ENCODE results near the gene CD52. TPM values are rescaled to one million over a fixed set of nuclear protein-coding genes. Genes with fewer than 3 reads are reported as not detected.

CD52 gene
- total and polyA plus RNA-seq, 2 of the 13 experiments (the other 11 are each of a cell fraction or from before 2014, with no cell fraction given): 0.32 TPM; not detected in 1

DNA sequence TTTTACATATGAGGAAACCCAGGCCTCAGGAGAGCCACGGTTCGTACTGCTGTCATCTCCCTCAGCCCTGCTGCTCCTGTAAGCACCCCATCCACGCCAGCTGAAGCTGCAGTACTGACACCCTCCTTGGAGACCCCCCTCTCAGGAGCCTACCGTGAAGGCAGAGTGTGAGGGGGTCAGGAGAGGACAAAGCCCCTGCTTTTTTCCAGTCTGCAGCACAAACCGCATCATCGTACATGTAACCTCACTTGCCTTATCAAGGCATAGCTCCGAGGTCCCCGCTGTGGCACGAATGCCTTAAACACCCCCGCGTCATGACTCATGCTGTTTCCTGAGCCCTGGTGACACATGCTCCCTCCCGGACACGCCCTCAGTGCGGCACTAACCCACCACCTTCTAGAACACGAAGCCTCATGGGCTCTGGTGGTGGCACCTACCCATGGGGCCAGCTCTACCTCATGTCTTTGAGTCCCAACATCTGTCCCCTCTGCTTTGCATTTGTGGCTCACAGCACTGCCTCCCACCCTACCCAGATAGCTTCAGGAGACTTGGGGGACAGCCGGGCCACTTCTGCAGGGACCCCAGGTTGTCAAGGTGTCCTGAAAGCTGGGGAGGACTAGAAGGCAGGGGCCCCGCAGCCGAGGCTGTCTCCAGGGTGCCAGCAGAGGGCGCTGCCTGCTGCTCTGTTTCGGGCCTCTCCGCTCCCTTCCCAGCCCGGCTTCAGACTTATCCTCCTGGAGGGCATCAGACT, 33.0 kb upstream of the CD52 start:
- Histone ChIP-seq H3K9ac (ENCODE audit: insufficient read depth, low read depth, low read length) (no peak overlapping the region), H3K4me2 (ENCODE audit: low read depth, low read length) (no peak overlapping the region), H3K27ac (ENCODE audit: extremely low read length, insufficient read depth, low read length) (no peak overlapping the region), H2AFZ (ENCODE audit: low read length) (no peak overlapping the region), H3K79me2 (ENCODE audit: insufficient read depth, low read length) (no peaks in the 10 kb centered on the region), H3K4me1 (ENCODE audit: insufficient read depth, low read length) (peaks cover 12% of the 10 kb centered on the region), H3K9me3 (ENCODE audit: low read length) (no peaks in the 10 kb centered on the region), H3K36me3 (replicated peaks in 1 of 2; ENCODE audit: control insufficient read depth in 1 of 2, insufficient read depth in 2 of 2, low read length in 2 of 2) (no peaks in the 10 kb centered on the region; a peak in 1 of 5 replicates), H3K27me3 (ENCODE audit: control insufficient read depth in 1 of 2, insufficient read depth in 2 of 2, low read length in 2 of 2) (no peaks in the 10 kb centered on the region), H3K4me3 (replicated peaks in 1 of 3; ENCODE audit: insufficient read depth in 1 of 3, low read depth in 2 of 3, low read length in 3 of 3) (no peak overlapping the region), H4K20me1 (ENCODE audit: insufficient read depth, low read length) (no peaks in the 10 kb centered on the region)
- FAIRE-seq: no peak
- peak; percentile 79 for ATAC-seq
- WGBS (ENCODE audit: low lambda C conversion rate): 75% methylated on average over 14 of the region's 22 CpGs
- CTCF ChIA-PET (ENCODE audit: low intra/inter-chr PET ratio, low total read pairs): interaction anchor here (1.2 to 3.4 kb wide), 5 partner anchors 37 to 132 kb away, joined by 3 to 51 read pairs (median 22); no protein-coding TSS in a partner anchor
- intact Hi-C loops (cut with micrococcal nuclease; ENCODE audit: unreplicated experiment) (loop anchor here (1.0 kb wide), 4 partner anchors 37 to 133 kb away; no protein-coding TSS in a partner anchor), in situ Hi-C loops (cut with HindIII; ENCODE audit: extremely low pct_ligation_motif_present, low pct_unique_long_range_greater_than_20kb) (loop anchor here (5.0 kb wide), 3 partner anchors 38 to 108 kb away; no protein-coding TSS in a partner anchor)
- POLR2A ChIA-PET: no interaction called here
- peak; percentile 44 for DNase-seq (ENCODE audit: low spot score)
- BruUV-seq (replicated peaks): no TSS peak
- TF ChIP-seq PCBP1 (IDR thresholded peaks at IDR 0.05; ENCODE audit: borderline replicate concordance, low read depth, low read length) (0 out of 2 replicates have a peak, but pooled peaks have one; percentile 22), SALL1 (CRISPR knock-in tag; IDR thresholded peaks at IDR 0.05) (peak; percentile 20; the same call in 1 of the 2 replicates), FOSL1 (CRISPR knock-in tag; IDR thresholded peaks at IDR 0.05; ENCODE audit: borderline replicate concordance) (no peak), ZFP37 (CRISPR knock-in tag; IDR thresholded peaks at IDR 0.05; ENCODE audit: borderline replicate concordance) (no peak), ZNF205 (CRISPR knock-in tag; IDR thresholded peaks at IDR 0.05) (no peak), ZNF564 (CRISPR knock-in tag; IDR thresholded peaks at IDR 0.05) (no peak), ZNF501 (CRISPR knock-in tag; IDR thresholded peaks at IDR 0.05) (no peak; the same call in 1 of the 2 replicates), NCOR1 (IDR thresholded peaks at IDR 0.05; ENCODE audit: borderline replicate concordance, low read length) (no peak), MAZ (IDR thresholded peaks at IDR 0.05; ENCODE audit: borderline replicate concordance, low read depth, low read length) (no peak), MAZ (CRISPR knock-in tag; IDR thresholded peaks at IDR 0.05; ENCODE audit: low read depth) (0 out of 2 replicates have a peak, but pooled peaks have one; percentile 35), STAG1 (CRISPR knock-in tag; IDR thresholded peaks at IDR 0.05) (peak; percentile 90), ZNF850 (CRISPR knock-in tag; conservative IDR thresholded peaks at IDR 0.05) (no peak), CHD2 (IDR thresholded peaks at IDR 0.05; ENCODE audit: low read depth, low read length) (no peak), ELF1 (CRISPR knock-in tag; IDR thresholded peaks at IDR 0.05) (no peak), PTBP1 (IDR thresholded peaks at IDR 0.05; ENCODE audit: low read depth, low read length, poor library complexity, severe bottlenecking) (no peak)
- TF ChIP-seq, protein P1, sequence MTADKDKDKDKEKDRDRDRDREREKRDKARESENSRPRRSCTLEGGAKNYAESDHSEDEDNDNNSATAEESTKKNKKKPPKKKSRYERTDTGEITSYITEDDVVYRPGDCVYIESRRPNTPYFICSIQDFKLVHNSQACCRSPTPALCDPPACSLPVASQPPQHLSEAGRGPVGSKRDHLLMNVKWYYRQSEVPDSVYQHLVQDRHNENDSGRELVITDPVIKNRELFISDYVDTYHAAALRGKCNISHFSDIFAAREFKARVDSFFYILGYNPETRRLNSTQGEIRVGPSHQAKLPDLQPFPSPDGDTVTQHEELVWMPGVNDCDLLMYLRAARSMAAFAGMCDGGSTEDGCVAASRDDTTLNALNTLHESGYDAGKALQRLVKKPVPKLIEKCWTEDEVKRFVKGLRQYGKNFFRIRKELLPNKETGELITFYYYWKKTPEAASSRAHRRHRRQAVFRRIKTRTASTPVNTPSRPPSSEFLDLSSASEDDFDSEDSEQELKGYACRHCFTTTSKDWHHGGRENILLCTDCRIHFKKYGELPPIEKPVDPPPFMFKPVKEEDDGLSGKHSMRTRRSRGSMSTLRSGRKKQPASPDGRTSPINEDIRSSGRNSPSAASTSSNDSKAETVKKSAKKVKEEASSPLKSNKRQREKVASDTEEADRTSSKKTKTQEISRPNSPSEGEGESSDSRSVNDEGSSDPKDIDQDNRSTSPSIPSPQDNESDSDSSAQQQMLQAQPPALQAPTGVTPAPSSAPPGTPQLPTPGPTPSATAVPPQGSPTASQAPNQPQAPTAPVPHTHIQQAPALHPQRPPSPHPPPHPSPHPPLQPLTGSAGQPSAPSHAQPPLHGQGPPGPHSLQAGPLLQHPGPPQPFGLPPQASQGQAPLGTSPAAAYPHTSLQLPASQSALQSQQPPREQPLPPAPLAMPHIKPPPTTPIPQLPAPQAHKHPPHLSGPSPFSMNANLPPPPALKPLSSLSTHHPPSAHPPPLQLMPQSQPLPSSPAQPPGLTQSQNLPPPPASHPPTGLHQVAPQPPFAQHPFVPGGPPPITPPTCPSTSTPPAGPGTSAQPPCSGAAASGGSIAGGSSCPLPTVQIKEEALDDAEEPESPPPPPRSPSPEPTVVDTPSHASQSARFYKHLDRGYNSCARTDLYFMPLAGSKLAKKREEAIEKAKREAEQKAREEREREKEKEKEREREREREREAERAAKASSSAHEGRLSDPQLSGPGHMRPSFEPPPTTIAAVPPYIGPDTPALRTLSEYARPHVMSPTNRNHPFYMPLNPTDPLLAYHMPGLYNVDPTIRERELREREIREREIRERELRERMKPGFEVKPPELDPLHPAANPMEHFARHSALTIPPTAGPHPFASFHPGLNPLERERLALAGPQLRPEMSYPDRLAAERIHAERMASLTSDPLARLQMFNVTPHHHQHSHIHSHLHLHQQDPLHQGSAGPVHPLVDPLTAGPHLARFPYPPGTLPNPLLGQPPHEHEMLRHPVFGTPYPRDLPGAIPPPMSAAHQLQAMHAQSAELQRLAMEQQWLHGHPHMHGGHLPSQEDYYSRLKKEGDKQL (CRISPR knock-in tag; IDR thresholded peaks at IDR 0.05; ENCODE audit: low read depth): no peak
- TF ChIP-seq, protein P2, sequence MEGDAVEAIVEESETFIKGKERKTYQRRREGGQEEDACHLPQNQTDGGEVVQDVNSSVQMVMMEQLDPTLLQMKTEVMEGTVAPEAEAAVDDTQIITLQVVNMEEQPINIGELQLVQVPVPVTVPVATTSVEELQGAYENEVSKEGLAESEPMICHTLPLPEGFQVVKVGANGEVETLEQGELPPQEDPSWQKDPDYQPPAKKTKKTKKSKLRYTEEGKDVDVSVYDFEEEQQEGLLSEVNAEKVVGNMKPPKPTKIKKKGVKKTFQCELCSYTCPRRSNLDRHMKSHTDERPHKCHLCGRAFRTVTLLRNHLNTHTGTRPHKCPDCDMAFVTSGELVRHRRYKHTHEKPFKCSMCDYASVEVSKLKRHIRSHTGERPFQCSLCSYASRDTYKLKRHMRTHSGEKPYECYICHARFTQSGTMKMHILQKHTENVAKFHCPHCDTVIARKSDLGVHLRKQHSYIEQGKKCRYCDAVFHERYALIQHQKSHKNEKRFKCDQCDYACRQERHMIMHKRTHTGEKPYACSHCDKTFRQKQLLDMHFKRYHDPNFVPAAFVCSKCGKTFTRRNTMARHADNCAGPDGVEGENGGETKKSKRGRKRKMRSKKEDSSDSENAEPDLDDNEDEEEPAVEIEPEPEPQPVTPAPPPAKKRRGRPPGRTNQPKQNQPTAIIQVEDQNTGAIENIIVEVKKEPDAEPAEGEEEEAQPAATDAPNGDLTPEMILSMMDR (CRISPR knock-in tag; IDR thresholded peaks at IDR 0.05): peak; percentile 84

All from HepG2 (cell line).